Mucosa of rectum (tissue), 2 donors: Measurements from ENCODE around the gene HGD.
"Not testable (repeated sequence)": the region's sequence is repeated elsewhere in the genome, so short reads cannot be mapped to it uniquely, and the experiment has no call there.

Source experiments
- H3K27ac ChIP-seq, 2 donors: one replicate each; pipeline ENCODE4 v1.7.0; 2013; ENCODE audit warnings: inconsistent platforms in 2 of 2, low read depth in 2 of 2, low read length in 2 of 2
- H3K27me3 ChIP-seq, 2 donors: one replicate each; pipeline ENCODE4 v1.7.0; 2013; ENCODE audit warnings: low read length in 2 of 2; ENCODE audit not compliant: control insufficient read depth in 2 of 2, insufficient read depth in 2 of 2
- H3K36me3 ChIP-seq, 2 donors: one replicate each; pipeline ENCODE4 v1.7.0; 2013; ENCODE audit warnings: low read length in 2 of 2; ENCODE audit not compliant: control insufficient read depth in 2 of 2, insufficient read depth in 2 of 2
- H3K4me1 ChIP-seq, 2 donors: one replicate each; pipeline ENCODE4 v1.7.0; 2013; ENCODE audit warnings: low read length in 2 of 2, mild to moderate bottlenecking in 1 of 2; ENCODE audit not compliant: control insufficient read depth in 2 of 2, insufficient read depth in 2 of 2
- H3K4me3 ChIP-seq, 2 donors: one replicate each; pipeline ENCODE4 v1.7.0; 2013; ENCODE audit warnings: low read length in 2 of 2
- H3K9ac ChIP-seq, 2 donors: one replicate each; pipeline ENCODE4 v1.7.0; 2013; ENCODE audit warnings: low read length in 2 of 2, low read depth in 1 of 2, mild to moderate bottlenecking in 1 of 2
- H3K9me3 ChIP-seq, 2 donors: one replicate each; pipeline ENCODE4 v1.7.0; 2013; ENCODE audit warnings: low read length in 2 of 2; ENCODE audit not compliant: control insufficient read depth in 2 of 2
- donor health status: healthy.
- donor health status: Normal muscosa, but diverticular disease.

The HGD gene, protein sequence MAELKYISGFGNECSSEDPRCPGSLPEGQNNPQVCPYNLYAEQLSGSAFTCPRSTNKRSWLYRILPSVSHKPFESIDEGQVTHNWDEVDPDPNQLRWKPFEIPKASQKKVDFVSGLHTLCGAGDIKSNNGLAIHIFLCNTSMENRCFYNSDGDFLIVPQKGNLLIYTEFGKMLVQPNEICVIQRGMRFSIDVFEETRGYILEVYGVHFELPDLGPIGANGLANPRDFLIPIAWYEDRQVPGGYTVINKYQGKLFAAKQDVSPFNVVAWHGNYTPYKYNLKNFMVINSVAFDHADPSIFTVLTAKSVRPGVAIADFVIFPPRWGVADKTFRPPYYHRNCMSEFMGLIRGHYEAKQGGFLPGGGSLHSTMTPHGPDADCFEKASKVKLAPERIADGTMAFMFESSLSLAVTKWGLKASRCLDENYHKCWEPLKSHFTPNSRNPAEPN

GRCh38 chr3:120682095-120682681, at the start of gene HGD:
HGD (minus strand) TSS chr3:120682239; CDS start chr3:120682111, 128 bp downstream.
- peaks cover 12 to 49% of the 10 kb centered on the region in 2 donors for H3K4me1 ChIP-seq
- H3K9ac ChIP-seq = peak within 1 kb of the TSS; percentile 56 to 71
- peak within 1 kb of the TSS; percentile 36 to 67 for H3K4me3 ChIP-seq
- H3K27me3 ChIP-seq = no peaks in the 10 kb centered on the region
- H3K36me3 ChIP-seq = no peaks in the 10 kb centered on the region
- peak within 1 kb of the TSS; percentile 76 to 90 for H3K27ac ChIP-seq
- no peaks in the 10 kb centered on the region for H3K9me3 ChIP-seq

- H3K27me3 ChIP-seq = no peaks in the 10 kb centered on the region
- no peak overlapping the region for H3K27ac ChIP-seq
- no peaks in the 10 kb centered on the region for H3K4me1 ChIP-seq
- H3K4me3 ChIP-seq = no peak overlapping the region
- H3K36me3 ChIP-seq = peaks cover 5% of the 10 kb centered on the region in 2 donors
- no peaks in the 10 kb centered on the region for H3K9me3 ChIP-seq
- H3K9ac ChIP-seq = no peak overlapping the region
These were observed 48.8 kb upstream of the HGD start for GRCh38 chr3:120730576-120731542.

GRCh38 chr3:120726791-120727190, 44.8 kb upstream of the HGD start:
- peaks cover 5% of the 10 kb centered on the region in 2 donors for H3K36me3 ChIP-seq
- no peaks in the 10 kb centered on the region for H3K9me3 ChIP-seq
- no peak overlapping the region for H3K9ac ChIP-seq
- no peaks in the 10 kb centered on the region for H3K27me3 ChIP-seq
- no peak overlapping the region for H3K4me3 ChIP-seq
- no peaks in the 10 kb centered on the region for H3K4me1 ChIP-seq
- no peak overlapping the region for H3K27ac ChIP-seq

- H3K9me3 ChIP-seq, H3K4me1 ChIP-seq, H3K36me3 ChIP-seq, H3K27me3 ChIP-seq: not testable (repeated sequence)
- Histone ChIP-seq H3K9ac (peak overlapping the region; percentile 24 to 51), H3K4me3 (peak overlapping the region; percentile 53 to 61), H3K27ac (peak overlapping the region in 1 of 2 donors; percentile 16)
These were observed 37.3 kb upstream of the HGD start for GRCh38 chr3:120719167-120719834.

DNA sequence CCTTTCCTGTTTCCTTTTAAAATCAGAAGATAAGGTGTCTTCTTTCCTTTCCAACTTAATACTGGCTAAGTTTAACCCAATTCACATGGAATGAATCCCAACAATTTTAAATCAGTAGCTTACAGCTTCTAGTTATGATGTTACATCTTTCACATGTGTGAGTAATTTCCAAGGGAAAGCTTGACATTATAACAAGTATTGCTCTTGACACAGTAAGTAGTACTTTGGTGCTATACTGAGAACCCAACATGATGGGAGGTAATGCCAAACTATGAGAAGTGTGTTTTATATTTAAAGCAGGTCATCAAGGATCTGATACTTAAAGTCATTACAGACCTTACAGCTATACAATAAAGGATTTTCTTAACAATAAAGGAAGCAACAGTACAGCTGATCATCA, 31.2 kb upstream of the HGD start:
- Histone ChIP-seq H3K36me3 (peaks cover 0 to 2% of the 10 kb centered on the region in 2 donors), H3K27ac (no peak overlapping the region), H3K27me3 (no peaks in the 10 kb centered on the region), H3K9me3 (no peaks in the 10 kb centered on the region), H3K4me3 (no peak overlapping the region), H3K4me1 (no peaks in the 10 kb centered on the region), H3K9ac (no peak overlapping the region)

GRCh38 chr3:120710369-120710768, 28.3 kb upstream of the HGD start:
- Histone ChIP-seq H3K4me3 (no peak overlapping the region), H3K9ac (no peak overlapping the region), H3K9me3 (no peaks in the 10 kb centered on the region), H3K27ac (no peak overlapping the region), H3K27me3 (no peaks in the 10 kb centered on the region), H3K36me3 (peaks cover 0 to 2% of the 10 kb centered on the region in 2 donors), H3K4me1 (no peaks in the 10 kb centered on the region)

DNA sequence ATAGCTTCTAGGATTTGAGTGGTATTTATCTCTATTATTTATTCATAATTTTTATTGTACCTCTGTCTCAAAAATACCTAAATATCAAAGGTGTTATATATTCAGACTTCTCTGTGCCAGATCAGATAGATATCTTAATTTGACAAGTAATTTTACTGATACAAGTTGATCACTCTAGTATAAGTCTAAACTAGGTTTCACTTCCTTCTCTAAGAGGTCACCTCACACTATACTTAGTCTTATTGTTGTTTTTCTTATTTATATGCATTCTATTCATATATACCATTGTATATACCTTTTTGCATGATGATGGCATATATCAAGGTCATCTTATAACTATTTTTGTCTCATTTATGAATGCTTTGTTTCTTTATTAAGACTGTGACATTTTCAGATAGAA, 26.4 kb upstream of the HGD start:
- Histone ChIP-seq H3K9ac (no peak overlapping the region), H3K27ac (no peak overlapping the region), H3K4me3 (no peak overlapping the region), H3K9me3 (no peaks in the 10 kb centered on the region), H3K36me3 (peaks cover 0 to 5% of the 10 kb centered on the region in 2 donors), H3K4me1 (no peaks in the 10 kb centered on the region), H3K27me3 (no peaks in the 10 kb centered on the region)

GRCh38 chr3:120706950-120707349, 24.9 kb upstream of the HGD start:
- Histone ChIP-seq H3K27ac (no peak overlapping the region), H3K4me1 (no peaks in the 10 kb centered on the region), H3K9ac (no peak overlapping the region), H3K4me3 (no peak overlapping the region), H3K9me3 (no peaks in the 10 kb centered on the region), H3K36me3 (peaks cover 0 to 5% of the 10 kb centered on the region in 2 donors), H3K27me3 (no peaks in the 10 kb centered on the region)

DNA sequence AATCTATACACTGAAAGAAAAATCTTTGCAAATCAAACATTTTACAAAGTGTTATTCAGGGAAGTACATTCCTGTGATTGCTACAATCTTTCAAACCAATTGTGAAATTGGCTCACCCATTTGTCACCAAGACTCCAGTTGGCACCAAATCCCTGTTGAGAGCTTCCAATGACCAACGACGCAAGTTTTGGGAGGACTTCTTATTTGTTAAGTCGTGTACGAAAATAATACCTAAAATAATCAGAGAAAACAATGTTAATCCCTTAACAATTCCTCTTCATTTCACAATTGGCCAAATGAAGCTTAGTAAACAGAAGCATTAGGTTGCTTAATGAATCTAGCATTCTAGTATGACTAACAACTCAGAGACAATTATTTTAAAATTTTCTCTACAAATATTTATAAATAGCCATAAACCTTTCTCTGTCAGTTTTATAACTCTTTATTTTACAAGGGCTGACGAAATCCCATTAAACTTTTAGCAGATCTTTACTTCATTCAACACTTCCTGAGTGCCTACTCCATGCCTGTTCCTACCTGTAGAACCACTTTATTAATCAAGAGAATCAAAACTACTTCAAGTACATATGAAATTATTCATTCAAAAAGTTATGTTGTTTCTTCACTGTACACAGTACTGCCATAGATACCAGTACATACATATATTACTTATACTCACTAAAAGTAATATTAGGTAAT, 24.0 kb upstream of the HGD start:
- no peaks in the 10 kb centered on the region for H3K27me3 ChIP-seq
- peaks cover 0 to 5% of the 10 kb centered on the region in 2 donors for H3K36me3 ChIP-seq
- H3K9me3 ChIP-seq = no peaks in the 10 kb centered on the region
- no peak overlapping the region for H3K9ac ChIP-seq
- no peak overlapping the region for H3K4me3 ChIP-seq
- no peak overlapping the region for H3K27ac ChIP-seq
- no peaks in the 10 kb centered on the region for H3K4me1 ChIP-seq
